ENCODE measurements around the gene RFFL. TPM values are rescaled to one million over a fixed set of nuclear protein-coding genes. Genes with fewer than 3 reads are reported as not detected.

Gene RFFL
- total RNA-seq, 1 donor from 2014 or later = 34.1 TPM

DNA sequence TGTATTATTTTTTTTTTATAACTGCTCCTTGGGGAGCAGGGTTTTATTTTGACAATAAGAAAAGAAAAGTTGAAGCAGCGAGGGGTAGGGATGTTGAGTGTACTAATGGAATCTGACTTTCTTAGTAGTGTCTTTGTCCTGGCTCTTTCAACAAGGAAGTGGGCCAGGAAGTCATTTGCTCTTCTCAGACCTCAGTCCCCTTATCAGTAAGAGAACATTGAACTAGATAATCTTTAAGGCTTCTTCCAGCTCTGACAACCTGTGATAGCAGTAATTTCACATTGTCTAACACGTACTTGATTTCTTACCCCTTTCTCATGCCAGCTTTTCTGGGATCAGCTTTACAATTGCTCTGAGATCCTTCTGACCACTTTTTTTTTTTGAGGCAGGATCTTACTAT lies 74.9 kb downstream of the RFFL start:
- H3K27me3 Mint-ChIP-seq = no peaks in the 10 kb centered on the region
- intact Hi-C loops (cut with micrococcal nuclease) = no loop called here
- peaks cover 83% of the 10 kb centered on the region for H3K36me3 Mint-ChIP-seq (ENCODE audit: low read depth)
- POLR2A ChIA-PET = no interaction called here
- H3K9me3 Mint-ChIP-seq = no peaks in the 10 kb centered on the region
- CTCF ChIA-PET = no interaction called here
- H3K4me3 Mint-ChIP-seq = no peak overlapping the region
- H3K27ac Mint-ChIP-seq = no peak overlapping the region
- peaks cover 10% of the 10 kb centered on the region for H3K4me1 Mint-ChIP-seq
- DNase-seq (no peak), ATAC-seq (ENCODE audit: low read depth) (no peak)
- TF ChIP-seq CTCF (IDR thresholded peaks at IDR 0.05) = no peak

DNA sequence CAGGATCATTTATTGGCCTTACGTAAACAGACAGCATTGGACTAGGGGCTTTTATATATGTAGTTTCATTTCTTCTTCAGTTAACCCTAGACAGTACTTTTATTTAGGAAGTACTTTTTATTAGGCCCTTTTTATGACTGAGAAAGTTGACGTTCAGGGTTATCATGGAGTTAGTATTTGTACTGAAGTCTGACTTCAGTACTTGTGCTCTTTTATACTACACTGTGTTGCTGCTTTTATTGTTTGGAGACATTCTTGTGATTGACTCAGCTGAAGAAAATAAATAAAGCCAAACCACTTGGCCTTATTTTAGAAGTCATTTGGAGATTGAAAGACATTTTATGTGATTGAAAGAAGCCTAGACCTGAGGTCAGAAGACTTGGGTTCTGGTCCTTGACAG lies 76.3 kb downstream of the RFFL start:
- DNase-seq (no peak), ATAC-seq (ENCODE audit: low read depth) (no peak)
- Mint-ChIP-seq H3K36me3 (ENCODE audit: low read depth) (peaks cover 75% of the 10 kb centered on the region), H3K4me3 (no peak overlapping the region), H3K9me3 (no peaks in the 10 kb centered on the region), H3K27ac (no peak overlapping the region), H3K27me3 (no peaks in the 10 kb centered on the region), H3K4me1 (peaks cover 10% of the 10 kb centered on the region)
- TF ChIP-seq CTCF (IDR thresholded peaks at IDR 0.05) = no peak
- ChIA-PET POLR2A (no interaction called here), CTCF (no interaction called here)
- intact Hi-C loops (cut with micrococcal nuclease) = no loop called here

DNA sequence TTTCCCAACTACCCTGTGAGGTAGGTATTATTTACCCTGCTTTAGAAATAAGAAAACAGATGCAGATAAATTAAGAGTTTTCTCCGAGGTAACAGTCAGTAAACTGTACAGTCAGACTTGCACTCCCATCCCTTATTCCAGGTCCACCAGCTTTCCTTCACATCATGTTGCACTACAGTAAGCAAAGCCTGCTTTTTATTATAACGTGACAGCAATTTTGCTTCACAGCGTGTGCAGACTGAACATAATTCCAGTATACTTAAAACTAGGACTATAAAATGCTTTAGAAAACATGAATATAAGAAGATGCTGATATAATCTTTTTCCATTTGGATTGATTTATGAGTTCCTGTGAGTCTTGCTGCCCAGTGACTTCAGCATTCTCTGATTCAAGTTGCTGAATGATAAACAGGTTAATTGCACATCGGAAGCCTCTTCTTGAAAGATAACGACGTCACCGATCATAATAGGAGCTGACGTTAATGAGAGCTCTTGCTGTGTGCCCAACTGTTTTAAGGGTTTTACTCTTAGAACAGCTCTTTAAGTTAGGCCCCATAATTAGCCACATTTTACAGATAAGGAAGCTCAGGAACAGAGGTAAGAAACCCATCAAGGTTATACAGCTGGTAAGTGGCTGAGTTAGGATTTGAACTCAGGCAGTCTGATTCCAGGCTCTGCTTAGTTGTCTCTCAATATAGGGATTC lies 81.8 kb downstream of the RFFL start:
- DNase-seq (no peak), ATAC-seq (ENCODE audit: low read depth) (no peak)
- no peaks in the 10 kb centered on the region for H3K27me3 Mint-ChIP-seq
- CTCF ChIA-PET = interaction anchor here (0.6 to 2.0 kb wide), 7 partner anchors 16 to 138 kb away, joined by 3 to 8 read pairs (median 3); partner anchors contain the start of gene RAD51D
- H3K27ac Mint-ChIP-seq = peak overlapping the region; percentile 87
- peak overlapping the region; percentile 88 for H3K4me3 Mint-ChIP-seq
- no peaks in the 10 kb centered on the region for H3K9me3 Mint-ChIP-seq
- intact Hi-C loops (cut with micrococcal nuclease) = loop anchor here (1.0 to 5.0 kb wide), 4 partner anchors 108 to 606 kb away; partner anchors contain the start of genes AP2B1 and SLFN5
- POLR2A ChIA-PET = interaction anchor here (0.8 to 2.3 kb wide), 13 partner anchors 9 to 597 kb away, joined by 3 to 25 read pairs (median 6); partner anchors contain the start of genes CCT6B, PEX12, RFFL and SLFN5
- peaks cover 32% of the 10 kb centered on the region for H3K4me1 Mint-ChIP-seq
- H3K36me3 Mint-ChIP-seq (ENCODE audit: low read depth) = peaks cover 33% of the 10 kb centered on the region
- no peak for TF ChIP-seq CTCF (IDR thresholded peaks at IDR 0.05)

DNA sequence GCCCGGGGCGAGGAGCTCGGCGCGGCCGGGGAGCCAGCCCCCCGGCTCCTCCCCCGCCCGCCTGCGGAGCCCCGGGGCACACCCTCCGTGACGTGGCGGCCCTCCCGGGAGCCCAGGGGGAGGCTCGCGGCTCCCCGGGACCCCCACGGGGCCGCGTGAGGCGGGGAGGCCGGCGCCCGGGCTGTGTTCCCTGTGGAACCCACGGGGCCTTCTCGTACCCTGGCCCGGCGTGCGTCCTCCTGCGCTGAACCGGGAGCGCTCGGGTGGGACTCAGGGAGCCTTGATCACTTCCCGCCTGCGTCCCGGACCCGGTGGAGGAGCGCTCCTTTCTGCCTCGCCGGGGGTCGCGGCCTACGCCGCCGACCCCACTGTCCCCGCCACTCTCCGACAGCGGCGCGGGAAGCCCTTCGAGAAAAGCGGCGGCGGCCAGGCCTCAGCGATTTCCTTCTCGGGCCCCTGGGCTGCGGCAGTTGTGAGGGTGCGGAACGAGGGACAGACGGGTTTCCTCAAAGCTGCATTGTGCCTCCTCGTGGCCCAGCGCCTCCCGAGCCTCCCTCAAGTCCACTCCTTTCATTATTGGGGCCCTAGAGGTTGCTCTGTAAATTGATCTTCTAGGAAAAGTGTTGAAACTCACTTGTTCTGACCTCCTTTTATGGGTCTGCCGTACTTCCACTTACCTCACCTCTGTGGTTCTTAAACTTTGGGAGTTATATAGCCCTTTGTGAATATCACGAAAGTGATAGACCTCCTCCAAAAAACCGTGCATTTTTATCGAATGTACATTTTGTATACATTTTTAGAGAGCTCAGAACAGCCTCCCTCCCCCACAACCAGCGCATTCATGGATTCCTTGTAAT lies 82.6 kb downstream of the RFFL start:
- CTCF ChIA-PET = interaction anchor here (1.1 to 2.0 kb wide), 5 partner anchors 15 to 139 kb away, joined by 3 to 8 read pairs (median 3); partner anchors contain the start of gene RAD51D
- peak; percentile 91 for ATAC-seq (ENCODE audit: low read depth)
- peak overlapping the region; percentile 88 for H3K4me3 Mint-ChIP-seq
- H3K4me1 Mint-ChIP-seq = peaks cover 32% of the 10 kb centered on the region
- no peaks in the 10 kb centered on the region for H3K27me3 Mint-ChIP-seq
- peak; percentile 92 for DNase-seq
- no peaks in the 10 kb centered on the region for H3K9me3 Mint-ChIP-seq
- intact Hi-C loops (cut with micrococcal nuclease) = loop anchor here (1.0 to 5.0 kb wide), 7 partner anchors 20 to 606 kb away; partner anchors contain the start of genes AP2B1, CCT6B, RAD51D and RFFL
- TF ChIP-seq CTCF (IDR thresholded peaks at IDR 0.05) = no peak
- peaks cover 26% of the 10 kb centered on the region for H3K36me3 Mint-ChIP-seq (ENCODE audit: low read depth)
- peak overlapping the region; percentile 87 for H3K27ac Mint-ChIP-seq
- POLR2A ChIA-PET = interaction anchor here (0.8 to 2.3 kb wide), 12 partner anchors 11 to 598 kb away, joined by 3 to 25 read pairs (median 6); partner anchors contain the start of genes CCT6B, PEX12, RFFL and SLFN5
